Amniotic stem cell (primary cell): Measurements from ENCODE around the gene AFMID.
"Not testable (repeated sequence)": the region's sequence is repeated elsewhere in the genome, so short reads cannot be mapped to it uniquely, and the experiment has no call there.

Experiments
- DNase-seq: peaks from one replicate; lab custom pipeline; 2025; lab: John Stamatoyannopoulos, UW

AFMID gene

DNA sequence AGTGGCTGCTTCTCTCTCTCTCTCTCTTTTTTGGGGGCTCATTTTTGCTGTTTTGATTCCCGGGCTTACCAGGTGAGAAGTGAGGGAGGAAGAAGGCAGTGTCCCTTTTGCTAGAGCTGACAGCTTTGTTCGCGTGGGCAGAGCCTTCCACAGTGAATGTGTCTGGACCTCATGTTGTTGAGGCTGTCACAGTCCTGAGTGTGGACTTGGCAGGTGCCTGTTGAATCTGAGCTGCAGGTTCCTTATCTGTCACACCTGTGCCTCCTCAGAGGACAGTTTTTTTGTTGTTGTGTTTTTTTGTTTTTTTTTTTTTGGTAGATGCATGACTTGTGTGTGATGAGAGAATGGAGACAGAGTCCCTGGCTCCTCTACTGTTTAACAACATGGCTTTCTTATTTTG, 36.6 kb downstream of the AFMID start:
- no peak for DNase-seq

GRCh38 chr17:78224231-78225087, 37.3 kb downstream of the AFMID start:
- no peak for DNase-seq

DNA sequence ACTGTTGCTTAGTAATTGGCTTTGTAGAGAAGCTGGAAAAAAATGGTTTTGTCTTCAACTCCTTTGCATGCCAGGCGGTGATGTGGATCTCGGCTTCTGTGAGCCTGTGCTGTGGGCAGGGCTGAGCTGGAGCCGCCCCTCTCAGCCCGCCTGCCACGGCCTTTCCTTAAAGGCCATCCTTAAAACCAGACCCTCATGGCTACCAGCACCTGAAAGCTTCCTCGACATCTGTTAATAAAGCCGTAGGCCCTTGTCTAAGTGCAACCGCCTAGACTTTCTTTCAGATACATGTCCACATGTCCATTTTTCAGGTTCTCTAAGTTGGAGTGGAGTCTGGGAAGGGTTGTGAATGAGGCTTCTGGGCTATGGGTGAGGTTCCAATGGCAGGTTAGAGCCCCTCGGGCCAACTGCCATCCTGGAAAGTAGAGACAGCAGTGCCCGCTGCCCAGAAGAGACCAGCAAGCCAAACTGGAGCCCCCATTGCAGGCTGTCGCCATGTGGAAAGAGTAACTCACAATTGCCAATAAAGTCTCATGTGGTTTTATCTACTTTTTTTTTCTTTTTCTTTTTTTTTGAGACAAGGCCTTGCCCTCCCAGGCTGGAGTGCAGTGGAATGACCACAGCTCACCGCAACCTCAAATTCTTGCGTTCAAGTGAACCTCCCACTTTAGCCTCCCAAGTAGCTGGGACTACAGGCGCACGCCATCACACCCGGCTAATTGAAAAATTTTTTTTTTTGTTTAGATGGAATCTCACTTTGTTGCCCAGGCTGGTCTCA, 38.1 kb downstream of the AFMID start:
- DNase-seq, result no peak

DNA sequence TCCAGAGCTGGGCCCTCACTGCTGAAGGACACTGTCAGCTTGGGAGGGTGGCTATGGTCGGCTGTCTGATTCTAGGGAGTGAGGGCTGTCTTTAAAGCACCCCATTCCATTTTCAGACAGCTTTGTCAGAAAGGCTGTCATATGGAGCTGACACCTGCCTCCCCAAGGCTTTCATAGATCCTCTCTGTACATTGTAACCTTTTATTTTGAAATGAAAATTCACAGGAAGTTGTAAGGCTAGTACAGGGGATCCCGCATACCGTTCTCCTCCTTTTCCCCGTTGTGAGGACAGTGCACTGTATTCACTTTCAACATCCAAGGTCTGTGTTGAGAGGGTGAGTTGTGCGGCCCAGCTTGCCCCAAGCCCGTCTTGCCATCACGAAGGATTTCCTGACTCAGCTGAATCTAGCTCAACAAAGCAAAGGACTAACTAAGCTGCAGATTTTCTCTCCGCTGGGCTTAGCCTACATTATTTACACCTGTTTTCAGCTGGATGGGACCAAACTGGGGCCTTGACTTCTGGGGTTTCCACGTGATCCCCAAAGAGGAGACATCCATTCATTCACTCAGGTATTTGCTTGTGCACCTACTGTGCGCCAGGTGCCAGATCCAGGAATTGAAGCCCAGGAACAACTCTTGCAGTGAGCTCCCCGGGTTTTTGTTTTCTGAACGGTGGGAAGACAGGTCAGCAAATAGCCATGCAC, 39.0 kb downstream of the AFMID start:
- DNase-seq, result no peak

GRCh38 chr17:78226759-78227454, 39.7 kb downstream of the AFMID start:
- DNase-seq, result no peak

GRCh38 chr17:78227455-78227916, 40.3 kb downstream of the AFMID start:
- DNase-seq, result no peak

GRCh38 chr17:78228176-78228575, 41.0 kb downstream of the AFMID start:
- no peak for DNase-seq

GRCh38 chr17:78230252-78230962, 43.2 kb downstream of the AFMID start:
- no peak for DNase-seq

GRCh38 chr17:78230996-78231935, 44.1 kb downstream of the AFMID start, which contains the start of gene TMEM235:
TSS of gene TMEM235 (plus strand) at chr17:78231631. CDS start at chr17:78232024, 393 bp downstream.
- DNase-seq, result no peak

DNA sequence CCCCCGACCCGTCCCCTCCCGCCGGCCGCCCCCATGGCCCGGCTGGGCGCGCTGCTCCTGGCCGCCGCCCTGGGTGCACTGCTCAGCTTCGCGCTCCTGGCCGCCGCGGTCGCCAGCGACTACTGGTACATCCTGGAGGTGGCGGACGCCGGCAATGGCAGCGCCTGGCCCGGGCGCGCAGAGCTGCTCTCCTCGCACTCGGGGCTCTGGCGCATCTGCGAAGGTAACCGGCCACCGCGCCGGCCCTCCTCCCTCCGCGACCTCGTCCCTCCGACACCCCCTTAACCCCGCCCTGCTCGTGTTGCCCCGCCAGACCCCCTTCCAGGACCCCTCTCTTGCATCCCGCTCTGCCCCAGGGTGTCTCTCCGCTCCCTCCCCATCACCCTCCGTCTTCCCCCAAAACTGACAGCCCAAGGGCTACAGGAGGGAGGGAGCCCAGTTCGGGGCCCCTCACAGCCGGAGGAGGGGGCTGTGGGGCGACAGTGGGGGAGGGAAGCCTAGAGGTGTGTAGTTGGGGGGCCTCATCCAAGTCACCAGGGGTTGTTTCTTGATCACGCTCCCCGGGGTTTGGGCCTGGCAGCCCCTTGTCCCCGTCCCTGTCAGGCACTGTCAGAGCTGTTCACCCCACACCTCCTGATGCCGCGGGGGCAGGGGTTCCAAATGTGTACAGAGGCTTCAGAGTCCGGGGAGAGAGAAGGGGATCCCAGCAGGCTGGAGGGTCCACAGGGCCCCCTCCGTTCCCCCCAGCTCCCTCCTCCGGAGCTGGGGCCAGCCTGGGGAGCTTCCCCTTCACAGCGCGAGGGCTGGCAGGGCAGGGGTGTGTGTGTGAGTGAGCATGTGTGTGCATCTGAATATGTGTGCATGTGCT, 45.1 kb downstream of the AFMID start:
- DNase-seq, result no peak

DNA sequence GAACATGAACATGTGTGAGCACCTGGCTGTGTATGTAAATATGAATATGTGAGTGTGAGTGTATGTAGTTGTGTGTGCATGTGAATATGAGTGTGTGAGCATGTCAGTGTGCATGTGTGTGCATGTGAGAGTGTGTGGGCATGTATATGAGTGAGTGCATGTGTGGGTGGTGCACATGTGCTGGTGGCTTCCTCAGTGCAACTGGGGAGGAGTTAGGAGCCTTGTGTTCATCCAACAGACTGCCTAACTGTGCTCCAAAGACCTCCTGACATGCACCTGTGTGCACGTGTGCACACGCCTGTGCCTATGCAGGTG, 45.7 kb downstream of the AFMID start:
- DNase-seq, result no peak

DNA sequence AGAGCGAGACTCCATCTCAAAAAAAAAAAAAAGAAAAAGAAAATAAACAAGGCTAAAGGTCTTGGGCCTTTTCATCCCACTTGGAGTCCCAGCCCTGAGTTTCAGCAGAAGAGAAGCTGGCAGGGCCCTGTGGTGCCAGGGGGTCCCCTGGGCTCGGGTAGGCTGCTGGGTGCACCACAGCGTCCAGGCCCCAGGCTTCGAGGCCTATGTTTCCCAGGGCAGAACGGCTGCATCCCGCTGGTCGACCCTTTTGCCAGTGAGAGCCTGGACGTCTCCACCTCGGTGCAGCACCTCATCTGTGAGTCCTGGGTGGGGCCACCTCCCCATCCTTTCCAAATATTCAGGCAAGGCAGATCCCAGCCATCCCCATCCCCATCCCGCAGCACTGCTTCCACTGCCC, 46.5 kb downstream of the AFMID start:
- no peak for DNase-seq

- no peak for DNase-seq
Observed at GRCh38 chr17:78234261-78234865, 47.2 kb downstream of the AFMID start.

DNA sequence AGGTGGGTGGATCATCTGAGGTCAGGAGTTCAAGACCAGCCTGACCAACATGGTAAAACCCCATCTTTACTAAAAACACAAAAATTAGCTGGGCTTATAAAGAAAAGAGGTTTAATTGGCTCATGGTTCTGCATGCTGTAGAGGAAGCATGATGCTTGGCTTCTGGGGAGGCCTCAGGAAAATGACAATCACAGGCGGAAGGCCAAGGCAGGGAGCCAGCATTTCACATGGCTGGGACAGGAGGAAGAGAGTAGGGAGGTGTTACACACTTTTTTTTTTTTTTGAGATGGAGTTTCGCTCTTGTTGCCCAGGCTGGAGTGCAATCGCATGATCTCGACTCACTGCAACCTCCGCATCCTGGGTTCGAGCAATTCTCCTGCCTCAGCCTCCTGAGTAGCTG, 47.9 kb downstream of the AFMID start:
- not testable (repeated sequence) for DNase-seq

DNA sequence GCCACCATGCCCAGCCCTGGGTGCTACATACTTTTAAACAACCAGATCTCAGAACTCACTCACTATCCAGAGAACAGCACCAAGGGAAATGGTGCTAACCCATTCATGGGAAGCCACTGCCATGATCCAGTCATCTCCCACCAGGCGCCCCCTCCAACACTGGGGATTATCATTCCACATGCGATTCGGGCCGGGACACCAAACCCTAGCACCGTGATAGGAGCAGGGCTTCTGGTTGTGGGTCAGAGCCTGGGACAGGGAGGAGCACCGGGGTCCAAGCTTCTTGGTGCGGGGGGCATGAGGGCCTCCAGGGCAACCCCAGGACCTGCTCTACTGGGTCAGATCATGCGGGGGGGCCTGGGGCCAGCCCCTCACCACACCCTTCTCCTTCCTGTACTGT, 48.7 kb downstream of the AFMID start:
- DNase-seq, result no peak

- no peak for DNase-seq
Observed at GRCh38 chr17:78236362-78237127, 49.4 kb downstream of the AFMID start.

GRCh38 chr17:78237401-78238012, 50.3 kb downstream of the AFMID start:
- no peak for DNase-seq
